ENCODE data around the gene MAPK13. TPM values are rescaled to one million over a fixed set of nuclear protein-coding genes. Genes with fewer than 3 reads are reported as not detected.

The MAPK13 gene
- total RNA-seq, 6 experiments from 2014 or later = 2.2 to 5.0 (median 3.0) TPM

- intact Hi-C loops (cut with DNase I) = no loop called here
- ATAC-seq (no peak), DNase-seq (no peak)
- WGBS (ENCODE audit: insufficient coverage, low coverage, low lambda C conversion rate, missing lambda C conversion rate) = 84% methylated on average over 2 of the region's 4 CpGs
- no peaks in the 10 kb centered on the region for H3K4me1 ChIP-seq
- no peak overlapping the region for H3K27ac ChIP-seq
- H3K27me3 ChIP-seq = no peaks in the 10 kb centered on the region
- no peak overlapping the region for H3K4me3 ChIP-seq
- TF ChIP-seq POLR2A (IDR thresholded peaks at IDR 0.05) = no peak
- TF ChIP-seq, protein P1, sequence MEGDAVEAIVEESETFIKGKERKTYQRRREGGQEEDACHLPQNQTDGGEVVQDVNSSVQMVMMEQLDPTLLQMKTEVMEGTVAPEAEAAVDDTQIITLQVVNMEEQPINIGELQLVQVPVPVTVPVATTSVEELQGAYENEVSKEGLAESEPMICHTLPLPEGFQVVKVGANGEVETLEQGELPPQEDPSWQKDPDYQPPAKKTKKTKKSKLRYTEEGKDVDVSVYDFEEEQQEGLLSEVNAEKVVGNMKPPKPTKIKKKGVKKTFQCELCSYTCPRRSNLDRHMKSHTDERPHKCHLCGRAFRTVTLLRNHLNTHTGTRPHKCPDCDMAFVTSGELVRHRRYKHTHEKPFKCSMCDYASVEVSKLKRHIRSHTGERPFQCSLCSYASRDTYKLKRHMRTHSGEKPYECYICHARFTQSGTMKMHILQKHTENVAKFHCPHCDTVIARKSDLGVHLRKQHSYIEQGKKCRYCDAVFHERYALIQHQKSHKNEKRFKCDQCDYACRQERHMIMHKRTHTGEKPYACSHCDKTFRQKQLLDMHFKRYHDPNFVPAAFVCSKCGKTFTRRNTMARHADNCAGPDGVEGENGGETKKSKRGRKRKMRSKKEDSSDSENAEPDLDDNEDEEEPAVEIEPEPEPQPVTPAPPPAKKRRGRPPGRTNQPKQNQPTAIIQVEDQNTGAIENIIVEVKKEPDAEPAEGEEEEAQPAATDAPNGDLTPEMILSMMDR (IDR thresholded peaks at IDR 0.05) = no peak
- no peaks in the 10 kb centered on the region for H3K9me3 ChIP-seq
- no peaks in the 10 kb centered on the region for H3K36me3 ChIP-seq
Observed at GRCh38 chr6:36160147-36160760, 29.9 kb downstream of the MAPK13 start.

DNA sequence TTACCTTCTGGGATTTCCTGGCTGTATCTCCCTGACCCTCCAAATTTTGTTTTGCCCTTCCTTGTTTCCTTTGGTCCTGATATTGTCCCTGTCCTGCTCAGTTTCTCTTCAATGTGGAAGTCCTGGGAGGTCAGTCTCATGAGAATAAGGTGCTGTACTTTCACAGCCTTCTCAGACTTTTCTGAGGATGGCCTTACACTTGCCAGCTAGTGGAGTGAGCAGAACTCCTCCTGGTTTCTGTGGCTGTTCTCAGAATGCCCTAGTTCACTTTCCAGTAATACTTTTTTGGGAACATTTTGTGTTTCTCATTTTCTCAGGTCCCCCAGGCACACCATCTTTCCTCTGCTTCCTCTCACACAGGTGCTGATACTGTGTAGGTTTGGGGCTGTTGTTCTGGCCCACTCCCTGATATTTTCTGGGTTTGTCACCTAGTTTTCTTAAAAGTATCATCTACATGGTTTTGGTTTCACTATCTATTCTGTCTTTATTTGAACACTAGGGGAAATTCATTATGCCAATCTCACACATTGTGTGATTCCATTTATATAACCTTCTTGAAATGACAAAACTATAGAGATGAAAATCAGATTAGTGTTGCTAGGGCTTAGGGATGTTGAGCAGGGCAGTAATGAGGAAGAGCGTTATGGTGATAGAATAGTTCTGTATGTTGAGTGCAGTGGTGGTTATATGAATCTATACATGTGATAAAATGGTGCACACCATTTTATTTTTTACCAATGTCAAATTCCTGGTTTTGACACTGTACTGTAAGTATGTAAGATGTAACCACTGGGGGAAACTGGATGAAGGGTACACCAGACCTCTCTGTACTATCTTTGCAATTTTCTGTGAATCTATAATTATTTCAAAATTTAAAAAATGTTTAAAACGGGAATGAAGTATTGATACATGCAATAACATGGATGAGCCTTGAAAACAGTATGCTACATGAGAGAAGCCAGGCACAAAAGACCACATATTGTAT lies 39.0 kb downstream of the MAPK13 start:
- intact Hi-C loops (cut with DNase I) = no loop called here
- Histone ChIP-seq H3K9me3 (no peaks in the 10 kb centered on the region), H3K4me1 (no peaks in the 10 kb centered on the region), H3K27me3 (no peaks in the 10 kb centered on the region), H3K4me3 (no peak overlapping the region), H3K27ac (no peak overlapping the region), H3K36me3 (no peaks in the 10 kb centered on the region)
- no peak for DNase-seq
- ATAC-seq = no peak
- 91% methylated on average over 2 of the region's 2 CpGs for WGBS (ENCODE audit: insufficient coverage, low coverage, low lambda C conversion rate, missing lambda C conversion rate)
- TF ChIP-seq POLR2A (IDR thresholded peaks at IDR 0.05) = no peak
- TF ChIP-seq, protein P1 (IDR thresholded peaks at IDR 0.05) = no peak

DNA sequence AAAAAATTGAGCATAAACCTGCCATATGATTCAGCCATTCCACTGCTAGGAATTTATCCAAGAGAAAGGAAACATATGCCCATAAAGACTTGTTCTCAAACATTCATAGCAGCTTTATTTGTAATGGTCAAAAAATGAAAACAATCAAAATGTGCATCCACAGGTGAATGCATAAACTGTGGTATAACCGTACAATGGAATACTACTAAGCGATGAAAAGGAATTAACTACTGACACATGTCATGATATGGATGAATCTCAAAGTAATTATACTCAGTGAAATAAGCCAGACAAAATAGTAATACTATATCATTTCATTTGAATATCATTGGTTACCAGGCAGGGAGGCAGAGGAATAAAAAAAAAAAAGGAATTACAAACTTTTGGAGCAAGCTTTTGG lies 40.4 kb downstream of the MAPK13 start:
- Histone ChIP-seq H3K4me3 (no peak overlapping the region), H3K27me3 (no peaks in the 10 kb centered on the region), H3K27ac (no peak overlapping the region), H3K36me3 (no peaks in the 10 kb centered on the region), H3K4me1 (no peaks in the 10 kb centered on the region), H3K9me3 (no peaks in the 10 kb centered on the region)
- WGBS (ENCODE audit: insufficient coverage, low coverage, low lambda C conversion rate, missing lambda C conversion rate) = 97% methylated on average over 2 of the region's 2 CpGs
- intact Hi-C loops (cut with DNase I) = no loop called here
- no peak for TF ChIP-seq POLR2A (IDR thresholded peaks at IDR 0.05)
- TF ChIP-seq, protein P1 (IDR thresholded peaks at IDR 0.05) = no peak
- DNase-seq (no peak), ATAC-seq (no peak)

GRCh38 chr6:36171573-36171972 lies 41.3 kb downstream of the MAPK13 start:
- Histone ChIP-seq H3K27ac (no peak overlapping the region), H3K4me1 (no peaks in the 10 kb centered on the region), H3K4me3 (no peak overlapping the region), H3K36me3 (no peaks in the 10 kb centered on the region), H3K27me3 (no peaks in the 10 kb centered on the region), H3K9me3 (no peaks in the 10 kb centered on the region)
- WGBS (ENCODE audit: insufficient coverage, low coverage, low lambda C conversion rate, missing lambda C conversion rate) = 64% methylated on average over 2 of the region's 2 CpGs
- ATAC-seq (no peak), DNase-seq (no peak)
- intact Hi-C loops (cut with DNase I) = no loop called here
- TF ChIP-seq POLR2A (IDR thresholded peaks at IDR 0.05) = no peak
- TF ChIP-seq, protein P1 (IDR thresholded peaks at IDR 0.05) = no peak
